Thyroid gland (tissue), 4 donors: ENCODE results near the gene ADARB1.

Source experiments
- POLR2A ChIP-seq, 2 donors: fragments of 450-650 bp; IDR thresholded peaks; one replicate each; pipeline ENCODE4 v1.6.1; 2017; ENCODE audit warnings: antibody characterized with exemption in 2 of 2, mild to moderate bottlenecking in 2 of 2, moderate library complexity in 1 of 2
- TF ChIP-seq, protein P1 (sequence below), 6 experiments: fragments of 200-600 bp in 3 of 6; fragments of 450-650 bp in 3 of 6; sonication (generic) in 3 of 6; IDR thresholded peaks; one replicate each; pipeline ENCODE4 v1.5.1; 2016 to 2019; ENCODE audit warnings: antibody characterized with exemption in 6 of 6, mild to moderate bottlenecking in 2 of 6, inconsistent platforms in 1 of 6, moderate library complexity in 1 of 6

DNA sequence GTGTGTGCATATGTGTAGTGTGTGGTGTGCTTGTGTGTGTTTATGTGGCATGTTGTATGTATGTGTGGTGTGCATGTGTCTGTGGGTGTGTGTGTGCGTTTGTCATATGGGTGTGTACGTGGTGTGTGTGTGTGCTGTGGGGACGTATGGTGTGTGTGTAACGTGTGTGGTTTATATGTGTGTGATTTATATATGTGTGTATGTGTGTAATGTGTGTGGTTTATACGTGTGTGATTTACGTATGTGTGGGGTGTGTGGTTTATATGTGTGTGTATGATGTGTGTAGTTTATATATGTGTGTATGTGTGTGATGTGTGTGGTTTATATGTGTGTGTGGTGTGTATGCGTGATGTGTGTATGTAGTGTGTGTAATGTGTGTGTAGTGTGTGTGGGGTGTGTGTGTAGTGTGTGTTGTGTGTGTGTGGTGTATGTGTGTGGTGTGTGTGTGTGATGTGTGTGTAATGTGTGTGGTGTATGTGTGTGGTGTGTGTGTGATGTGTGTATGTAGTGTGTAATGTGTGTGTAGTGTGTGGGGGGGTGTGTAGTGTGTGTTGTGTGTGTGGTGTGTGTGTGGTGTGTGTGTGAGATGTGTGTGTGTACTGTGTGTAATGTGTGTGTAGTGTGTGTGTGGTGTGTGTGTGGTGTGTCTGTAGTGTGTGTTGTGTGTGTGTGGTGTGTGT is 32.3 kb upstream of the ADARB1 start:
- TF ChIP-seq, protein P1, sequence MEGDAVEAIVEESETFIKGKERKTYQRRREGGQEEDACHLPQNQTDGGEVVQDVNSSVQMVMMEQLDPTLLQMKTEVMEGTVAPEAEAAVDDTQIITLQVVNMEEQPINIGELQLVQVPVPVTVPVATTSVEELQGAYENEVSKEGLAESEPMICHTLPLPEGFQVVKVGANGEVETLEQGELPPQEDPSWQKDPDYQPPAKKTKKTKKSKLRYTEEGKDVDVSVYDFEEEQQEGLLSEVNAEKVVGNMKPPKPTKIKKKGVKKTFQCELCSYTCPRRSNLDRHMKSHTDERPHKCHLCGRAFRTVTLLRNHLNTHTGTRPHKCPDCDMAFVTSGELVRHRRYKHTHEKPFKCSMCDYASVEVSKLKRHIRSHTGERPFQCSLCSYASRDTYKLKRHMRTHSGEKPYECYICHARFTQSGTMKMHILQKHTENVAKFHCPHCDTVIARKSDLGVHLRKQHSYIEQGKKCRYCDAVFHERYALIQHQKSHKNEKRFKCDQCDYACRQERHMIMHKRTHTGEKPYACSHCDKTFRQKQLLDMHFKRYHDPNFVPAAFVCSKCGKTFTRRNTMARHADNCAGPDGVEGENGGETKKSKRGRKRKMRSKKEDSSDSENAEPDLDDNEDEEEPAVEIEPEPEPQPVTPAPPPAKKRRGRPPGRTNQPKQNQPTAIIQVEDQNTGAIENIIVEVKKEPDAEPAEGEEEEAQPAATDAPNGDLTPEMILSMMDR (IDR thresholded peaks at IDR 0.05), result no peak
- no peak for TF ChIP-seq POLR2A (IDR thresholded peaks at IDR 0.05)
